Activated naive CD4-positive, alpha-beta T cell treated with anti-CD3 and anti-CD28 coated beads, Interleukin-2, amount 10 ng/mL, durations not matched to agents 7 days and 5 days (primary cell): ENCODE data around the gene GPRC5A.
"Not testable (repeated sequence)": the region's sequence is repeated elsewhere in the genome, so short reads cannot be mapped to it uniquely, and the experiment has no call there.

Experiments used
- CTCF ChIA-PET: fragments of 350-600 bp; sonication (Branson Sonifier 250); formaldehyde crosslinking; loops from one replicate; lab custom pipeline; 2021; ENCODE audit warnings: antibody characterized with exemption; lab: Charles Lee
- DNase-seq: peaks from one replicate; pipeline ENCODE4 v3.0.0-alpha.2; 2020
- H3K27ac Mint-ChIP-seq: one replicate; pipeline ENCODE4 v1.8.0; 2021; ENCODE audit warnings: mild to moderate bottlenecking, moderate library complexity, mixed read lengths
- H3K27me3 Mint-ChIP-seq: one replicate; pipeline ENCODE4 v1.8.0; 2021; ENCODE audit warnings: mild to moderate bottlenecking, mixed read lengths
- H3K36me3 Mint-ChIP-seq: one replicate; pipeline ENCODE4 v1.8.0; 2021; ENCODE audit warnings: mixed read lengths
- H3K4me1 Mint-ChIP-seq: one replicate; pipeline ENCODE4 v1.8.0; 2021; ENCODE audit warnings: mixed read lengths
- H3K4me3 Mint-ChIP-seq: one replicate; pipeline ENCODE4 v1.8.0; 2021; ENCODE audit warnings: mild to moderate bottlenecking, moderate library complexity, mixed read lengths
- H3K9me3 Mint-ChIP-seq: one replicate; pipeline ENCODE4 v1.8.0; 2021; ENCODE audit warnings: mixed read lengths

GPRC5A gene, protein sequence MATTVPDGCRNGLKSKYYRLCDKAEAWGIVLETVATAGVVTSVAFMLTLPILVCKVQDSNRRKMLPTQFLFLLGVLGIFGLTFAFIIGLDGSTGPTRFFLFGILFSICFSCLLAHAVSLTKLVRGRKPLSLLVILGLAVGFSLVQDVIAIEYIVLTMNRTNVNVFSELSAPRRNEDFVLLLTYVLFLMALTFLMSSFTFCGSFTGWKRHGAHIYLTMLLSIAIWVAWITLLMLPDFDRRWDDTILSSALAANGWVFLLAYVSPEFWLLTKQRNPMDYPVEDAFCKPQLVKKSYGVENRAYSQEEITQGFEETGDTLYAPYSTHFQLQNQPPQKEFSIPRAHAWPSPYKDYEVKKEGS

GRCh38 chr12:12891080-12891880 is at the start of gene GPRC5A:
TSS of gene GPRC5A (plus strand) at chr12:12891562. CDS start at chr12:12908250, 16,688 bp downstream.
- peak within 1 kb of the TSS; percentile 69 for H3K4me3 Mint-ChIP-seq
- no peak within 1 kb of the TSS for H3K27ac Mint-ChIP-seq
- no peaks in the 10 kb centered on the region for H3K9me3 Mint-ChIP-seq
- peaks cover 15% of the 10 kb centered on the region for H3K4me1 Mint-ChIP-seq
- H3K27me3 Mint-ChIP-seq, result peaks cover 47% of the 10 kb centered on the region
- CTCF ChIA-PET, result interaction anchor here (0.8 to 3.4 kb wide), 7 partner anchors 50 to 107 kb away, joined by 3 to 16 read pairs (median 4); no protein-coding TSS in a partner anchor
- H3K36me3 Mint-ChIP-seq, result no peaks in the 10 kb centered on the region
- peak; percentile 60 for DNase-seq

DNA sequence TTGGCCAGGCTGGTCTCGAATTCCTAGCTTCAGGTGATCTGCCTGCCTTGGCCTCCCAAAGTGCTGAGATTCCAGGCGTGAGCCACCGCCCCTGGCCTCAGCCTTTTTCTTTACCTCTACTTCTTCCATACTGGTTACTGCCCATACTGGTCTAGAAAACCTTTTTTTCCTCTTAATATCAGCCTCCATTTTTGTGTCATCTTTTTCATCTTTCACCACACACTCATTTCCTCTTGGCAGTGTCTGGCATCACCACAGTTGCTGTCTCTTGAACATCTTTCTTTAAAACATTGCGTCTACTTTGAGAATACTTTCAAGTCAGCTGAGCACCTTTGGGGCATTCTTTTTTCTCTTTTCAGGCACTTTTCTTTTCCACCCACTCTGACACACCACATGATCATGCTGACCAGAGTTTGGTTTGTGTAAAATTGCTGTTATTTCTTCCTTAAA is 45.5 kb upstream of the GPRC5A start:
- Mint-ChIP-seq H3K27me3 (no peaks in the 10 kb centered on the region), H3K4me1 (peaks cover 38% of the 10 kb centered on the region), H3K4me3 (no peak overlapping the region), H3K27ac (peak overlapping the region; percentile 76), H3K9me3 (peaks cover 5% of the 10 kb centered on the region), H3K36me3 (peaks cover 6% of the 10 kb centered on the region)
- no peak for DNase-seq
- CTCF ChIA-PET, result interaction anchor here (2.2 kb wide), 1 partner anchor 9 kb away, joined by 9 read pairs; no protein-coding TSS in a partner anchor

DNA sequence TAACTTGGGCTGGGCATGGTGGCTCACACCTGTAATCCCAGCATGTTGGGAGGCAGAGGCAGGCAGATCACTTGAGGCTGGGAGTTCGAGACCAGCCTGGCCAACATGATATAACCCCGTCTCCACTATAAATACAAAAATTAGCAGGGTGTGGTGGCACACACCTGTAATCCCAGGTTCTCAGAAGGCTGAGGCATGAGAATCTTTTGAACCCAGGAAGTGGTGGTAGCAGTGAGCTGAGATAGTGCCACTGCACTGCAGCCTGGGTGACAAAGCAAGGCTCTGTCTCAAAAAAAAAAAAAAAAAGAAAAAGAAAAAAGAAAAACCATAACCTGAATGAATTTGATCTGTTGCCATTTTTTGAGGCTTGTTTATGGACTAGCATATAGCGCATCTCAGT is 44.6 kb upstream of the GPRC5A start:
- not testable (repeated sequence) for H3K27me3 Mint-ChIP-seq
- H3K36me3 Mint-ChIP-seq, result peaks cover 13% of the 10 kb centered on the region
- CTCF ChIA-PET, result interaction anchor here (1.3 to 2.2 kb wide), 2 partner anchors 10 kb away, joined by 3 to 9 read pairs; no protein-coding TSS in a partner anchor

DNA sequence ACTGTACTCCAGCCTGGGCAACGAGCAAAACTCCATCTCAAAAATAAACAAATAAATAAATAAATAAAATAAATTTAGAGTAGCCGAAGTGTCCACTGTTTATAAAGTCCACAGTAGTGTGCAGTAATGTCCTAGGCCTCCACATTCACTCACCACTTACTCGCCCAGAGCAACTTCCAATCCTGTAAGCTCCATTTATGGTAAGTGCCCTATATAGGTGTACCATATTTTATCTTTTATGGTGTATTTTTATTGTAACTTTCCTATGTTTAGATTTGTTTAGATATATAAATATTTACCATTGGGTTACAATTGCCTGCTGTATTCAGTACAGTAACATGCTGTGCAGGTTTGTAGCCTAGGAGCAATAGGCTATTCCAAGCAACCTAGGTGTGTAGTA is 37.9 kb upstream of the GPRC5A start:
- Mint-ChIP-seq H3K36me3 (peaks cover 13% of the 10 kb centered on the region), H3K4me3 (no peak overlapping the region), H3K9me3 (peaks cover 12% of the 10 kb centered on the region), H3K4me1 (peaks cover 5% of the 10 kb centered on the region), H3K27me3 (no peaks in the 10 kb centered on the region), H3K27ac (no peak overlapping the region)
- CTCF ChIA-PET, result interaction anchor here (1.4 kb wide), 1 partner anchor 9 kb away, joined by 5 read pairs; no protein-coding TSS in a partner anchor
- DNase-seq, result no peak

More for the DNA sequence above, 44.6 kb upstream of the GPRC5A start:
- peak overlapping the region; percentile 76 for H3K27ac Mint-ChIP-seq
- peaks cover 38% of the 10 kb centered on the region for H3K4me1 Mint-ChIP-seq
- not testable (repeated sequence) for H3K4me3 Mint-ChIP-seq, H3K9me3 Mint-ChIP-seq
- peak; percentile 64 for DNase-seq

- no peaks in the 10 kb centered on the region for H3K36me3 Mint-ChIP-seq
- CTCF ChIA-PET, result no interaction called here
- no peaks in the 10 kb centered on the region for H3K27me3 Mint-ChIP-seq
Measured at GRCh38 chr12:12859690-12860089, 31.7 kb upstream of the GPRC5A start.

GRCh38 chr12:12864243-12864642 is 27.1 kb upstream of the GPRC5A start:
- no peaks in the 10 kb centered on the region for H3K27me3 Mint-ChIP-seq
- H3K4me3 Mint-ChIP-seq, result no peak overlapping the region
- no peak for DNase-seq
- no peaks in the 10 kb centered on the region for H3K36me3 Mint-ChIP-seq
- H3K4me1 Mint-ChIP-seq, result no peaks in the 10 kb centered on the region
- CTCF ChIA-PET, result no interaction called here
- no peaks in the 10 kb centered on the region for H3K9me3 Mint-ChIP-seq
- H3K27ac Mint-ChIP-seq, result no peak overlapping the region

More at GRCh38 chr12:12859690-12860089, 31.7 kb upstream of the GPRC5A start:
- DNase-seq, result no peak
- Mint-ChIP-seq H3K9me3 (no peaks in the 10 kb centered on the region), H3K4me1 (no peaks in the 10 kb centered on the region), H3K4me3 (no peak overlapping the region), H3K27ac (no peak overlapping the region)

GRCh38 chr12:12868477-12869235 is 22.7 kb upstream of the GPRC5A start:
- DNase-seq, result no peak
- Mint-ChIP-seq H3K4me3 (no peak overlapping the region), H3K9me3 (no peaks in the 10 kb centered on the region), H3K4me1 (no peaks in the 10 kb centered on the region), H3K27me3 (no peaks in the 10 kb centered on the region), H3K27ac (no peak overlapping the region), H3K36me3 (no peaks in the 10 kb centered on the region)
- CTCF ChIA-PET, result no interaction called here

- Mint-ChIP-seq H3K27ac (no peak overlapping the region), H3K9me3 (no peaks in the 10 kb centered on the region), H3K36me3 (no peaks in the 10 kb centered on the region), H3K27me3 (no peaks in the 10 kb centered on the region), H3K4me1 (no peaks in the 10 kb centered on the region), H3K4me3 (no peak overlapping the region)
- CTCF ChIA-PET, result no interaction called here
- no peak for DNase-seq
Measured at GRCh38 chr12:12870465-12870864, 20.9 kb upstream of the GPRC5A start.

- DNase-seq, result no peak
- no peaks in the 10 kb centered on the region for H3K9me3 Mint-ChIP-seq
- no peak overlapping the region for H3K4me3 Mint-ChIP-seq
- no peaks in the 10 kb centered on the region for H3K27me3 Mint-ChIP-seq
- no peak overlapping the region for H3K27ac Mint-ChIP-seq
- H3K4me1 Mint-ChIP-seq, result no peaks in the 10 kb centered on the region
- no peaks in the 10 kb centered on the region for H3K36me3 Mint-ChIP-seq
- CTCF ChIA-PET, result no interaction called here
Measured at GRCh38 chr12:12871587-12872138, 19.7 kb upstream of the GPRC5A start.

GRCh38 chr12:12872139-12872933 is 19.0 kb upstream of the GPRC5A start:
- Mint-ChIP-seq H3K9me3 (no peaks in the 10 kb centered on the region), H3K36me3 (no peaks in the 10 kb centered on the region), H3K27me3 (no peaks in the 10 kb centered on the region), H3K4me1 (no peaks in the 10 kb centered on the region), H3K27ac (no peak overlapping the region), H3K4me3 (no peak overlapping the region)
- CTCF ChIA-PET, result no interaction called here
- no peak for DNase-seq

DNA sequence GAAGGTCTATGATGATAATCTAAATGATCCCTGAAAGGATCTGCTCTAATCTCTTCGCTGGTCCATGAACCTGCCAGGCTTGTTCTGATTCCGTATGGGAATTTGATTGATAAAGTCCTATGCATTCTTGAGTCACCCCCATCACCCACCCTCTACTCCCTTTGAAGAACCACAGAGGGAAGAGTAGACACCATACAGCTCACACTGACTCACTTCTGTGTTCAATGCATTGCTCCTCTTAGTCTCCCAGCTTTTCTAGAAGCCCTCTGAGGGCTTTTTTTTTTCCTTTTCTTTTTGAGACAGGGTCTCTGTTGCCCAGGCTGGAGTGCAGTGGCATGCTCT is 18.5 kb upstream of the GPRC5A start:
- no peaks in the 10 kb centered on the region for H3K36me3 Mint-ChIP-seq
- no peak overlapping the region for H3K27ac Mint-ChIP-seq
- DNase-seq, result no peak
- no peak overlapping the region for H3K4me3 Mint-ChIP-seq
- H3K9me3 Mint-ChIP-seq, result no peaks in the 10 kb centered on the region
- H3K27me3 Mint-ChIP-seq, result no peaks in the 10 kb centered on the region
- CTCF ChIA-PET, result no interaction called here
- H3K4me1 Mint-ChIP-seq, result no peaks in the 10 kb centered on the region

DNA sequence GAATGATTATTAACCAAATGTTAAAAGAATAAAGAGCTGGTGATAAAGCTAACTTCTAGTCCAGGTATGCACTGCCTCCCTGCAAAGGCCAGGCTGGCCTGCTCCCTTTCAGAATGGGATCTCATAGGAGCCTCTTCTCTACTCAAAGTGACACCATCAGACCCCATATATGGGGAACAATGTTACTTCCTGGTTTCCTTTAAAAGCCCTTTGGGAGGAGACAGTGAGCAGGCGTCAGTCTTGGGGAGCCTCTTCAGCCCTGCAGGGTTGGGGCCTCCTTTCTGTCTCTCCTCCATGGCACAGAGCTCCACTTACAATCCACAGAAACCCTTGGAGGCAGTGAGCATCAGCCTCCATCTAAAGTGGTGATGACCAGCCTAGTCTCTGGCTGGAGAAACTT is 17.3 kb upstream of the GPRC5A start:
- CTCF ChIA-PET, result interaction anchor here (0.7 kb wide), 1 partner anchor 165 kb away, joined by 4 read pairs; no protein-coding TSS in a partner anchor
- H3K27ac Mint-ChIP-seq, result no peak overlapping the region
- no peaks in the 10 kb centered on the region for H3K36me3 Mint-ChIP-seq
- H3K4me1 Mint-ChIP-seq, result no peaks in the 10 kb centered on the region
- no peak for DNase-seq
- H3K9me3 Mint-ChIP-seq, result no peaks in the 10 kb centered on the region
- no peaks in the 10 kb centered on the region for H3K27me3 Mint-ChIP-seq
- H3K4me3 Mint-ChIP-seq, result no peak overlapping the region

- DNase-seq, H3K4me1 Mint-ChIP-seq, H3K4me3 Mint-ChIP-seq, H3K36me3 Mint-ChIP-seq, H3K27me3 Mint-ChIP-seq, CTCF ChIA-PET, H3K9me3 Mint-ChIP-seq, H3K27ac Mint-ChIP-seq: not testable (repeated sequence)
Measured at GRCh38 chr12:12875301-12875700, 16.1 kb upstream of the GPRC5A start.
